HepG2 (cell line): ENCODE measurements around the gene BRSK2. TPM values are rescaled to one million over a fixed set of nuclear protein-coding genes. Genes with fewer than 3 reads are reported as not detected.

ENCODE experiments used
- ATAC-seq: fragments of 200-7000 bp; cut with Tn5 transposase; 3 replicates; pipeline ENCODE4 v1.9.1; 2020; ENCODE audit warnings: mild to moderate bottlenecking, moderate library complexity
- BruUV-seq: library from RNA; stranded (reverse); fragments of 400-500 nt; replicated peaks from 2 replicates; lab custom pipeline; 2021; lab: Mats Ljungman, UMichigan
- CTCF ChIA-PET: fragments of 300-600 bp; formaldehyde crosslinking; extraction: SDS; loops from one replicate; lab custom pipeline; 2021; ENCODE audit warnings: low total read pairs, inconsistent platforms, low intra/inter-chr PET ratio; lab: Yijun Ruan, JAX
- POLR2A ChIA-PET: fragments of 350-600 bp; sonication (Branson Sonifier 250); formaldehyde crosslinking; loops from one replicate; lab custom pipeline; 2020; ENCODE audit warnings: antibody characterized with exemption, inconsistent platforms; lab: Yijun Ruan, JAX
- DNase-seq: peaks from one replicate; pipeline ENCODE4 v3.0.0-alpha.2; 2015; ENCODE audit warnings: low spot score
- FAIRE-seq: peaks from 3 replicates; lab custom pipeline; 2011; peaks lifted over from hg19 to GRCh38; lab: Jason Lieb, UNC
- H2AFZ ChIP-seq: one replicate; pipeline ENCODE4 v1.6.1; 2011; ENCODE audit warnings: low read length, inconsistent platforms
- H3K27ac ChIP-seq: fragments of 300-600 bp; 3 replicates; pipeline ENCODE4 v1.8.0; 2011; ENCODE audit warnings: mixed run types, mild to moderate bottlenecking, mixed read lengths, low read length, inconsistent platforms; ENCODE audit not compliant: insufficient read depth; ENCODE audit errors: extremely low read length
- H3K27me3 ChIP-seq, 2 experiments: fragments of 200-600 bp in 1 of 2; 2 replicates in 1 of 2; 3 replicates in 1 of 2; pipeline versions ENCODE4 v1.6.0 to v1.8.0; 2011; ENCODE audit warnings: low read length in 2 of 2, mild to moderate bottlenecking in 2 of 2, moderate library complexity in 2 of 2, inconsistent platforms in 1 of 2; ENCODE audit not compliant: insufficient read depth in 2 of 2, control insufficient read depth in 1 of 2
- H3K36me3 ChIP-seq, 2 experiments: fragments of 200-600 bp in 1 of 2; replicated peaks in 1 of 2; 2 replicates in 1 of 2; 3 replicates in 1 of 2; pipeline versions ENCODE4 v1.5.1 to v1.8.0; 2011; ENCODE audit warnings: low read length in 2 of 2, inconsistent platforms in 1 of 2; ENCODE audit not compliant: insufficient read depth in 2 of 2, control insufficient read depth in 1 of 2
- H3K4me1 ChIP-seq: 2 replicates; pipeline ENCODE4 v1.5.1; 2012; ENCODE audit warnings: low read length, inconsistent platforms; ENCODE audit not compliant: insufficient read depth
- H3K4me2 ChIP-seq: 2 replicates; pipeline ENCODE4 v1.6.0; 2011; ENCODE audit warnings: low read depth, low read length, inconsistent platforms
- H3K4me3 ChIP-seq, 3 experiments: fragments of 200-600 bp in 1 of 3; sonication (generic), shearing (Covaris generic) in 1 of 3; replicated peaks in 1 of 3; 2 replicates each; pipeline ENCODE4 v1.5.1; 2011 to 2016; ENCODE audit warnings: low read length in 3 of 3, inconsistent platforms in 2 of 3, low read depth in 2 of 3, mild to moderate bottlenecking in 2 of 3, control low read depth in 1 of 3, mixed read lengths in 1 of 3; ENCODE audit not compliant: insufficient read depth in 1 of 3
- H3K79me2 ChIP-seq: one replicate; pipeline ENCODE4 v1.6.1; 2011; ENCODE audit warnings: low read length, inconsistent platforms; ENCODE audit not compliant: insufficient read depth
- H3K9ac ChIP-seq: 2 replicates; pipeline ENCODE4 v1.6.0; 2011; ENCODE audit warnings: mild to moderate bottlenecking, low read depth, low read length, inconsistent platforms; ENCODE audit not compliant: insufficient read depth
- H3K9me3 ChIP-seq: 2 replicates; pipeline ENCODE4 v1.5.1; 2012; ENCODE audit warnings: mild to moderate bottlenecking, low read length
- H4K20me1 ChIP-seq: 2 replicates; pipeline ENCODE4 v1.6.0; 2011; ENCODE audit warnings: inconsistent platforms, mild to moderate bottlenecking, low read length, moderate library complexity; ENCODE audit not compliant: insufficient read depth
- DZIP1 ChIP-seq: sonication (generic); formaldehyde crosslinking; IDR thresholded peaks from 2 replicates; pipeline ENCODE4 v1.5.0; 2020; ENCODE audit warnings: mild to moderate bottlenecking, missing genetic modification reagents
- MBD4 ChIP-seq: IDR thresholded peaks from 2 replicates; pipeline ENCODE4 v1.6.1; 2012; ENCODE audit warnings: low read length, inconsistent platforms, borderline replicate concordance
- ZBTB1 ChIP-seq: sonication (generic); formaldehyde crosslinking; IDR thresholded peaks from 2 replicates; pipeline ENCODE4 v1.4.0; 2020; ENCODE audit warnings: missing genetic modification reagents, borderline replicate concordance
- ZNF343 ChIP-seq: sonication (generic); formaldehyde crosslinking; IDR thresholded peaks from 2 replicates; pipeline ENCODE4 v1.4.0; 2020; ENCODE audit warnings: mild to moderate bottlenecking, missing genetic modification reagents
- WGBS: methylation state at CpG from one replicate; pipeline ENCODE4 v1.1.6; 2017; ENCODE audit warnings: low lambda C conversion rate; 5-methylcytosine and 5-hydroxymethylcytosine counted together
- in situ Hi-C: cut with HindIII; loops from 2 replicates; pipeline ENCODE4 v1.10.0; 2017; ENCODE audit warnings: low pct_unique_long_range_greater_than_20kb; ENCODE audit not compliant: extremely low pct_ligation_motif_present
- intact Hi-C: fragments of 100-400 bp; cut with micrococcal nuclease; formaldehyde crosslinking; loops from one replicate; pipeline ENCODE4 v1.10.0; 2022; ENCODE audit not compliant: unreplicated experiment
- polyA plus RNA-seq, 8 experiments: library from polyadenylated mRNA; depleted of rRNA in 3 of 8; stranded (reverse) in 7 of 8; unstranded in 1 of 8; fragments of >200 nt; fragmentation: Illumina TruSeq in 4 of 8; extraction: Trizol in 4 of 8; gene quantifications; 2 replicates each; pipeline versions ENCODE4 v1.2.1 to v1.2.3, GENCODE V29; 2011 to 2016; ENCODE audit warnings: low read depth in 4 of 8, missing spikeins in 1 of 8, mixed read lengths in 1 of 8; ENCODE audit not compliant: insufficient read depth in 1 of 8
- total RNA-seq, 5 experiments: library from RNA; depleted of rRNA; stranded (reverse); fragments of >200 nt; fragmentation: Illumina TruSeq; extraction: Trizol; gene quantifications; 2 replicates each; pipeline ENCODE4 v1.2.3, GENCODE V29; 2016; ENCODE audit warnings: low read depth in 1 of 5

Gene BRSK2
- total and polyA plus RNA-seq, 2 of the 13 experiments (the other 11 are each of a cell fraction or from before 2014, with no cell fraction given) = 0.74 to 1.1 TPM

DNA sequence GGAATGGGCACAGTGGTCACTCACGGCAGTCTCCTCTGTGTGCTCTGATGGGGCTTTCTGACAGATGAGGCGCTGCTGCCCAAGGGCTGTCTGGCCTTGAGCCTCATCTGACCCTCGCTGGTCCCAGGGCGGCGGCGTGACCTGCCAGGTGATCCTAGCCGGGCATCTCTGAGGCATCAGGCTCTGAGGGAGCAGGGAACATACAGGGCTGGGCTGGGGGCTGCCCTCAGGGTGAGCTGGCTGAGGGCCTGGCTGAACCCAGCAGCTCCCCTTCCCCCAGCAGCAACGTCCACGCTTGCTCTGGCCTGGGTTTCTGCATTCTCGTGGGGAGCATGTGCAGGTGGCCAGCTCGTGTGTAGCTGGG, 49.2 kb downstream of the BRSK2 start:
- in situ Hi-C loops = no loop called here

More for the DNA sequence above, 49.2 kb downstream of the BRSK2 start:
- H3K4me3 ChIP-seq = no peak overlapping the region
- WGBS = 14% methylated on average over 5 of the region's 11 CpGs
- ATAC-seq (no peak), FAIRE-seq (no peak)
- intact Hi-C loops = no loop called here
- ChIA-PET CTCF (no interaction called here), POLR2A (no interaction called here)
- H3K27ac ChIP-seq = no peak overlapping the region
- H3K4me2 ChIP-seq = no peak overlapping the region
- H4K20me1 ChIP-seq = 0 out of 2 replicates have a peak, but pooled peaks cover 6% of the 10 kb centered on the region
- no TSS peak for BruUV-seq
- no peaks in the 10 kb centered on the region for H3K4me1 ChIP-seq
- no peaks in the 10 kb centered on the region for H3K79me2 ChIP-seq
- no peaks in the 10 kb centered on the region for H3K36me3 ChIP-seq
- TF ChIP-seq ZBTB1 (CRISPR knock-in tag) (no peak), ZNF343 (no peak), MBD4 (no peak), DZIP1 (CRISPR knock-in tag) (no peak)
- TF ChIP-seq, all 625 proteins: peak for 0
- no peak overlapping the region for H2AFZ ChIP-seq
- peaks cover 2 to 20% of the 10 kb centered on the region in 2 experiments; a peak in 4 of 5 replicates for H3K27me3 ChIP-seq
- no peak overlapping the region for H3K9ac ChIP-seq
- no peak for DNase-seq
- no peaks in the 10 kb centered on the region for H3K9me3 ChIP-seq
